Muscle layer of duodenum (tissue), 2 donors: Measurements from ENCODE around the gene DBET.
"Not testable (repeated sequence)": the region's sequence is repeated elsewhere in the genome, so short reads cannot be mapped to it uniquely, and the experiment has no call there.

Source experiments
- H3K27ac ChIP-seq: one replicate; pipeline ENCODE4 v1.7.0; 2013; ENCODE audit warnings: mild to moderate bottlenecking, low read length
- H3K27me3 ChIP-seq: one replicate; pipeline ENCODE4 v1.7.0; 2013; ENCODE audit warnings: low read depth, mild to moderate bottlenecking, control low read depth, low read length
- H3K36me3 ChIP-seq, 2 donors: one replicate each; pipeline ENCODE4 v1.7.0; 2013; ENCODE audit warnings: low read length in 2 of 2, control low read depth in 1 of 2, mild to moderate bottlenecking in 1 of 2; ENCODE audit not compliant: insufficient read depth in 2 of 2, control insufficient read depth in 1 of 2
- H3K4me1 ChIP-seq, 2 donors: one replicate each; pipeline ENCODE4 v1.7.0; 2013; ENCODE audit warnings: low read length in 2 of 2, mild to moderate bottlenecking in 2 of 2, control low read depth in 1 of 2, moderate library complexity in 1 of 2; ENCODE audit not compliant: insufficient read depth in 2 of 2, control insufficient read depth in 1 of 2
- H3K4me3 ChIP-seq, 2 donors: one replicate each; pipeline ENCODE4 v1.7.0; 2013; ENCODE audit warnings: low read length in 2 of 2, low read depth in 1 of 2, mild to moderate bottlenecking in 1 of 2
- H3K9me3 ChIP-seq, 2 donors: one replicate each; pipeline ENCODE4 v1.7.0; 2013; ENCODE audit warnings: low read length in 2 of 2, control low read depth in 1 of 2, mild to moderate bottlenecking in 1 of 2; ENCODE audit not compliant: control insufficient read depth in 1 of 2
- donor health status: healthy.

DBET gene

GRCh38 chr4:190064342-190064741 lies at the start of gene DBET:
TSS of gene DBET (plus strand) at chr4:190064502.
- H3K27me3 ChIP-seq, H3K27ac ChIP-seq, H3K36me3 ChIP-seq, H3K4me1 ChIP-seq, H3K9me3 ChIP-seq, H3K4me3 ChIP-seq: not testable (repeated sequence)

- Histone ChIP-seq H3K36me3 (no peaks in the 10 kb centered on the region), H3K27me3 (peaks cover 26% of the 10 kb centered on the region), H3K4me3 (peak overlapping the region in 1 of 2 donors; percentile 52), H3K9me3 (peaks cover 0 to 2% of the 10 kb centered on the region in 2 donors), H3K4me1 (peaks cover 0 to 38% of the 10 kb centered on the region in 2 donors), H3K27ac (no peak overlapping the region)
Measured at GRCh38 chr4:190014771-190015537, 49.3 kb upstream of the DBET start.

- Histone ChIP-seq H3K4me1 (peaks cover 0 to 44% of the 10 kb centered on the region in 2 donors), H3K27ac (no peak overlapping the region), H3K9me3 (peaks cover 0 to 2% of the 10 kb centered on the region in 2 donors), H3K4me3 (peak overlapping the region in 1 of 2 donors; percentile 52), H3K36me3 (no peaks in the 10 kb centered on the region), H3K27me3 (peaks cover 34% of the 10 kb centered on the region)
Measured at GRCh38 chr4:190015538-190016368, 48.5 kb upstream of the DBET start.

GRCh38 chr4:190016369-190017289 lies 47.7 kb upstream of the DBET start:
- H3K4me1 ChIP-seq, result peaks cover 0 to 53% of the 10 kb centered on the region in 2 donors

GRCh38 chr4:190017357-190018200 lies 46.7 kb upstream of the DBET start:
- Histone ChIP-seq H3K9me3 (peaks cover 0 to 1% of the 10 kb centered on the region in 2 donors), H3K27ac (no peak overlapping the region), H3K4me1 (peaks cover 0 to 53% of the 10 kb centered on the region in 2 donors), H3K36me3 (no peaks in the 10 kb centered on the region), H3K27me3 (peaks cover 37% of the 10 kb centered on the region), H3K4me3 (no peak overlapping the region)

More at GRCh38 chr4:190016369-190017289, 47.7 kb upstream of the DBET start:
- peaks cover 0 to 2% of the 10 kb centered on the region in 2 donors for H3K9me3 ChIP-seq
- H3K27me3 ChIP-seq, result peaks cover 37% of the 10 kb centered on the region
- no peak overlapping the region for H3K27ac ChIP-seq
- H3K36me3 ChIP-seq, result no peaks in the 10 kb centered on the region
- no peak overlapping the region for H3K4me3 ChIP-seq

- H3K27ac ChIP-seq, result no peak overlapping the region
- peaks cover 0 to 53% of the 10 kb centered on the region in 2 donors for H3K4me1 ChIP-seq
- no peaks in the 10 kb centered on the region for H3K9me3 ChIP-seq
- H3K4me3 ChIP-seq, result no peak overlapping the region
- peaks cover 37% of the 10 kb centered on the region for H3K27me3 ChIP-seq
- H3K36me3 ChIP-seq, result no peaks in the 10 kb centered on the region
Measured at GRCh38 chr4:190018201-190018920, 45.9 kb upstream of the DBET start.

- H3K27ac ChIP-seq, result no peak overlapping the region
- H3K9me3 ChIP-seq, result no peaks in the 10 kb centered on the region
- H3K4me1 ChIP-seq, result peaks cover 0 to 53% of the 10 kb centered on the region in 2 donors
- no peaks in the 10 kb centered on the region for H3K36me3 ChIP-seq
- peaks cover 37% of the 10 kb centered on the region for H3K27me3 ChIP-seq
- H3K4me3 ChIP-seq, result no peak overlapping the region
Measured at GRCh38 chr4:190019023-190019858, 45.1 kb upstream of the DBET start.

- Histone ChIP-seq H3K27me3 (peaks cover 37% of the 10 kb centered on the region), H3K4me1 (peaks cover 0 to 47% of the 10 kb centered on the region in 2 donors)
- H3K4me3 ChIP-seq, H3K9me3 ChIP-seq, H3K36me3 ChIP-seq, H3K27ac ChIP-seq: not testable (repeated sequence)
Measured at GRCh38 chr4:190019859-190020463, 44.3 kb upstream of the DBET start.
